Measurements from ENCODE around the gene CFL2.
"Not testable (repeated sequence)": the region's sequence is repeated elsewhere in the genome, so short reads cannot be mapped to it uniquely, and the experiment has no call there.

The CFL2 gene

GRCh38 chr14:34711796-34712712 is 2.3 kb downstream of the CFL2 start:
- no peak for DNase-seq

GRCh38 chr14:34711169-34711568 is 3.2 kb downstream of the CFL2 start:
- peak; percentile 96 for DNase-seq

- peak; percentile 58 for DNase-seq
These were observed 3.6 kb downstream of the CFL2 start for GRCh38 chr14:34710744-34711143.

GRCh38 chr14:34710006-34710405 is 4.4 kb downstream of the CFL2 start:
- DNase-seq, result no peak

- no peak for DNase-seq
These were observed 6.7 kb downstream of the CFL2 start for GRCh38 chr14:34707722-34708121.

GRCh38 chr14:34701808-34702207 is 12.6 kb downstream of the CFL2 start:
- DNase-seq, result no peak

- no peak for DNase-seq
These were observed 13.7 kb downstream of the CFL2 start for GRCh38 chr14:34700622-34701130.

GRCh38 chr14:34699873-34700621 is 14.3 kb downstream of the CFL2 start:
- peak; percentile 94 for DNase-seq

GRCh38 chr14:34694216-34694615 is 20.2 kb downstream of the CFL2 start:
- not testable (repeated sequence) for DNase-seq

- no peak for DNase-seq
These were observed 21.0 kb downstream of the CFL2 start for GRCh38 chr14:34693228-34693939.

GRCh38 chr14:34692898-34693227 is 21.5 kb downstream of the CFL2 start:
- DNase-seq, result no peak

GRCh38 chr14:34692348-34692747 is 22.0 kb downstream of the CFL2 start:
- DNase-seq, result peak; percentile 35

- no peak for DNase-seq
These were observed 23.2 kb downstream of the CFL2 start for GRCh38 chr14:34691206-34691605.

GRCh38 chr14:34688470-34689206 is 25.8 kb downstream of the CFL2 start:
- DNase-seq, result no peak

- no peak for DNase-seq
These were observed 28.5 kb downstream of the CFL2 start for GRCh38 chr14:34685819-34686428.

- peak; percentile 49 for DNase-seq
These were observed 29.8 kb downstream of the CFL2 start for GRCh38 chr14:34684578-34684977.

- DNase-seq, result peak; percentile 63
These were observed 31.5 kb downstream of the CFL2 start for GRCh38 chr14:34682787-34683321.

- no peak for DNase-seq
These were observed 33.5 kb downstream of the CFL2 start for GRCh38 chr14:34680806-34681479.

- DNase-seq, result no peak
These were observed 35.7 kb downstream of the CFL2 start for GRCh38 chr14:34678735-34679134.

- DNase-seq, result peak; percentile 32
These were observed 36.1 kb downstream of the CFL2 start for GRCh38 chr14:34678306-34678705.
